Measurements from ENCODE around the gene INTU.

DNA sequence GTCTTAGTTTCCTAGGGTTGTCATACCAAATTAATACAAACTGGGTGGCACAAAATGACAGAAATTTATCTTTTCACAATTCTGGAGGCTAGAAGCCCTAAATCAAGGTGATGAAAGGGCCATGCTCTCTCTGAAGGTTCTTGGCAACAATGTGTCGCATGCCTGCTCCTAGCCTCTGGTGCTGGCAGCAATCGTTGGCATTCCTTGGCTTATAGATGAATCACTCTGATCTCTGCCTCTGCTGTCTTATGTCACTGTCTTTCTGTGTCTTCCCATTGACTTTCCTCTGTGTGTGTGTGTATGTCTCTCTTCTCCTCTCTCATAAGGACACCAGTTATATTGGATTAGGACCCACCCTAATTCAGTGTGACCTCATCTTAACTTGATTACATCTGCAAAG is 15.9 kb upstream of the INTU start:
- TF ChIP-seq CTCF (conservative IDR thresholded peaks at IDR 0.05) = no peak
- TF ChIP-seq ZFX (IDR thresholded peaks at IDR 0.05) = no peak

All from C4-2B (cell line).